ENCODE results near the gene EVA1A. TPM values are rescaled to one million over a fixed set of nuclear protein-coding genes. Genes with fewer than 3 reads are reported as not detected.

EVA1A gene
- total RNA-seq, 4 donors from 2014 or later: not detected

DNA sequence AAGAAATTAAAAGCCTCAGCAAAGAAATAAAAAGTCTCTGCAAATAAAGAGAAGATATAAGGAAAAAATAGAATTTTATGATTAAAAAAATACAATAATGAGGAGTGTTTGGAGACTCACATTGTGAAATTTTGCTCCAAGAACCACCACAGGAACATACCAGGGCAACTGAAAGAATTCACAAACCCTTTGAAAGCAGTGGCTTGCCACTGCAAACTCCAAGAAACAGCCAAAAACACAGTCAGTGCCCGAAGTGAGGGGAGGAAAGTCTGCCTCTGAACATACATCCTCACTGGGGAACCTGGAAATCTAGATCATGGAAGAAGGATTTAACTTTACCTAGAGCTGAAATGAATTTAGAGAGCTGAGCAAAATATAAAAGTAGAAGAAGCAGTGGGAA is 33.1 kb downstream of the EVA1A start:
- TF ChIP-seq POLR2AphosphoS5 (IDR thresholded peaks at IDR 0.05) (no peak), EP300 (IDR thresholded peaks at IDR 0.05; ENCODE audit: low read depth) (no peak), POLR2A (IDR thresholded peaks at IDR 0.05) (no peak)
- TF ChIP-seq, protein P1, sequence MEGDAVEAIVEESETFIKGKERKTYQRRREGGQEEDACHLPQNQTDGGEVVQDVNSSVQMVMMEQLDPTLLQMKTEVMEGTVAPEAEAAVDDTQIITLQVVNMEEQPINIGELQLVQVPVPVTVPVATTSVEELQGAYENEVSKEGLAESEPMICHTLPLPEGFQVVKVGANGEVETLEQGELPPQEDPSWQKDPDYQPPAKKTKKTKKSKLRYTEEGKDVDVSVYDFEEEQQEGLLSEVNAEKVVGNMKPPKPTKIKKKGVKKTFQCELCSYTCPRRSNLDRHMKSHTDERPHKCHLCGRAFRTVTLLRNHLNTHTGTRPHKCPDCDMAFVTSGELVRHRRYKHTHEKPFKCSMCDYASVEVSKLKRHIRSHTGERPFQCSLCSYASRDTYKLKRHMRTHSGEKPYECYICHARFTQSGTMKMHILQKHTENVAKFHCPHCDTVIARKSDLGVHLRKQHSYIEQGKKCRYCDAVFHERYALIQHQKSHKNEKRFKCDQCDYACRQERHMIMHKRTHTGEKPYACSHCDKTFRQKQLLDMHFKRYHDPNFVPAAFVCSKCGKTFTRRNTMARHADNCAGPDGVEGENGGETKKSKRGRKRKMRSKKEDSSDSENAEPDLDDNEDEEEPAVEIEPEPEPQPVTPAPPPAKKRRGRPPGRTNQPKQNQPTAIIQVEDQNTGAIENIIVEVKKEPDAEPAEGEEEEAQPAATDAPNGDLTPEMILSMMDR (IDR thresholded peaks at IDR 0.05): no peak
- WGBS, 2 donors (ENCODE audit: low coverage in 1 of 2): 86% methylated on average over 1 of the region's 1 CpG; no CpG with 5 or more reads in 1 of the 2 donors
- H3K4me3 ChIP-seq: no peak overlapping the region
- H3K9me3 ChIP-seq: no peaks in the 10 kb centered on the region
- no peaks in the 10 kb centered on the region for H3K27me3 ChIP-seq
- DNase-seq: no peak
- no peak overlapping the region for H3K27ac ChIP-seq
- H3K4me1 ChIP-seq: no peaks in the 10 kb centered on the region
- intact Hi-C loops (cut with DNase I; ENCODE audit: low total_unique reads): no loop called here
- no peaks in the 10 kb centered on the region for H3K36me3 ChIP-seq
- in situ Hi-C loops (cut with MboI; ENCODE audit: low pct_ligation_motif_present in 1 of 4, low pct_unique_long_range_greater_than_20kb in 1 of 4, low sequenced_read_pairs in 3 of 4): no loop called here

DNA sequence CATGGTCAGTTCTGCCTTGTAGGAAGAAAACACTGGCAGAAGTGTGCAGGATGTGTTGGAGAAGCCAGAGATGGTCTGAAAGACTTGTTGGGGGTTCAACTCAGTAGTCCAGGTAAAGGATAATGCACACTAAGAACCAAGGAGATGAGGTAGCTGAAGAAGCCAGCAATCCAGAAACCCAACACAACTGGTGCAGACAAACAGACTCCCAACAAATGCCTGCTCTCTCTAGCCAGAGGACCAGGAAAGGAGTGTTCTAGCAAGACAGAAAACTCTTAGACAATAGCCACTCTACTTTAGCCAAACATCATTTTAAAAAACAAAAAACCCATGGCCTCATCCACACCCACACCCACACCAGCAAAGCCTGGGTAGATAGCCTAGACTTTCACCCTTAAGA is 33.9 kb downstream of the EVA1A start:
- H3K4me3 ChIP-seq: no peak overlapping the region
- no peak overlapping the region for H3K27ac ChIP-seq
- no peaks in the 10 kb centered on the region for H3K9me3 ChIP-seq
- TF ChIP-seq, protein P1 (IDR thresholded peaks at IDR 0.05): no peak
- TF ChIP-seq POLR2A (IDR thresholded peaks at IDR 0.05) (no peak), EP300 (IDR thresholded peaks at IDR 0.05; ENCODE audit: low read depth) (no peak), POLR2AphosphoS5 (IDR thresholded peaks at IDR 0.05) (no peak)
- no peaks in the 10 kb centered on the region for H3K36me3 ChIP-seq
- in situ Hi-C loops (cut with MboI; ENCODE audit: low pct_ligation_motif_present in 1 of 4, low pct_unique_long_range_greater_than_20kb in 1 of 4, low sequenced_read_pairs in 3 of 4) (no loop called here), intact Hi-C loops (cut with DNase I; ENCODE audit: low total_unique reads) (no loop called here)
- H3K27me3 ChIP-seq: no peaks in the 10 kb centered on the region
- no peaks in the 10 kb centered on the region for H3K4me1 ChIP-seq
- DNase-seq: no peak

DNA sequence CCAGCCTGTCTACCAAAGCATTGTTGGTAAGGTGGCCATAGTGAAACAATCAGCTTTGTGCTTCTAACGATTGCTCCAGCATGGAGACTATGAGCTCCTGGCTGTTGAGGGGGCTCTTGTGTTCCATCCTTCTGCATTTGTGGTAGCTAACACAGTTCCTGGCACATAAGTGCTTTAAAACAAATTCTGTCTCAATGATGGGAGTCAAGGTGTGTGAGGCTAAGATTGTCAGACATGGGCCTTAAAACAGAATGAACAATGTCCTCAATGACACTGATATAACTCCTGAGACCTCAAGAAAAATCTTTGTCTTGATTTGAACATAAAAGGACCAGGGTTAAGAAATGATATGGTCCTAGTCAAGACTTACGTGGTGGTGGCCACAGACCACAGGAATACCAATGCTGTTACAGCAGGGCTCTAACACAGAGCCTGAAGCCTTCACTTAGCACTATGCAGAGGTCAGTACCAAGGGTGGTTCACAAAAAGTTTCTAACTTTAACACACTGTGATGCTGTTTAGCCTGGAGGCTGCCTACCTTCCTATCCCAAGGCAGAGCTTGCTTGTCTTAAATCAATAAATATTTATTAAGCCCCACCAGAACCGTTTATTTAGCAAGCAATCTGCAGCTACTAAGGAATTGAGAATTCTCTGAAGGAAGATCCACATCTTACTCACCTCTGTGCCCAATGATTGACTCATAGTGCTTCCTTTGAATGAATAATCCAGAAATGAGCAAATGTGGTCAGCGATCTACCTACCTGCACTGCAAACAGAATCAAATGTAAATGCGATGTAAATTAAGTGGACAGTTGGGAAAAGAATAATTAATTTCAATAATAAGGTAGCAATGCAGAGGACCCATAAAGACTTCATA is 35.1 kb downstream of the EVA1A start:
- no peak overlapping the region for H3K4me3 ChIP-seq
- no peaks in the 10 kb centered on the region for H3K36me3 ChIP-seq
- in situ Hi-C loops (cut with MboI; ENCODE audit: low pct_ligation_motif_present in 1 of 4, low pct_unique_long_range_greater_than_20kb in 1 of 4, low sequenced_read_pairs in 3 of 4): no loop called here
- no peaks in the 10 kb centered on the region for H3K27me3 ChIP-seq
- no peak for DNase-seq
- TF ChIP-seq, protein P1 (IDR thresholded peaks at IDR 0.05): no peak
- H3K4me1 ChIP-seq: no peaks in the 10 kb centered on the region
- intact Hi-C loops (cut with DNase I; ENCODE audit: low total_unique reads): no loop called here
- no peaks in the 10 kb centered on the region for H3K9me3 ChIP-seq
- no peak overlapping the region for H3K27ac ChIP-seq
- WGBS, 2 donors (ENCODE audit: low coverage in 1 of 2): 76 to 88% methylated on average over 2 to 5 of the region's 5 CpGs

DNA sequence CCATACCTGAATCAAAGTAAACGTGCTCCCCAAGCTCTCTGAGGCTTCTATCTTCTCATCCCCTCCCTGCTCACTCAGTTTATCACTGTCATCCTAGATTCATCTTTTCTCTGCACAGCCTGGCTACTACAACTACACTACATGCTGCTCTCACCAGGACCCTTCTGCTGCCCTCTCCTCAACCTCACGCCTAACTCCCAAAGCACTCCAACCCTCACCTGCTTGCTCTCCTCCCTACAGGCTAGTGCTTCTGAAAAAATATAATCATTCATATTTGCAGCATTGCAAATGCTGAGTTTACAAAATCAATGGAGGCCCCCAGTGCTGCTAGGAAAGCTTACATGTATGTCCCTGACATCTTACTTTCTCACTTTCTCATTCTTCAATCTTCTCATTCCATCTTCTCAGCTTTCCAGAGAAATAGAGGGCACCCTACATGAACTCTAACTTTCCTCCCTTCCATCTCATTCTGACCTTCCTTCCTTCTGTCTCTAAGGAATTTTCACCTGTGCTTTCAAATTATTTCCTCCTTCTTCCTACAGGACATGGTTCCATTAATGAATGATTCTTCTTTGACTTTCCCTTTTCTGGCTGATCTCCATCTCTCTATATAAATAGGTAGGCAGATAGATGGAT is 36.3 kb downstream of the EVA1A start:
- 77 to 82% methylated on average over 2 of the region's 2 CpGs for WGBS, 2 donors (ENCODE audit: low coverage in 1 of 2)

More for the DNA sequence above, 36.3 kb downstream of the EVA1A start:
- in situ Hi-C loops (cut with MboI; ENCODE audit: low pct_ligation_motif_present in 1 of 4, low pct_unique_long_range_greater_than_20kb in 1 of 4, low sequenced_read_pairs in 3 of 4): no loop called here
- Histone ChIP-seq H3K27me3 (no peaks in the 10 kb centered on the region), H3K4me1 (no peaks in the 10 kb centered on the region), H3K36me3 (no peaks in the 10 kb centered on the region), H3K9me3 (no peaks in the 10 kb centered on the region), H3K4me3 (no peak overlapping the region), H3K27ac (no peak overlapping the region)
- intact Hi-C loops (cut with DNase I; ENCODE audit: low total_unique reads): no loop called here
- DNase-seq: no peak
- no peak for TF ChIP-seq POLR2AphosphoS5 (IDR thresholded peaks at IDR 0.05)
- no peak for TF ChIP-seq EP300 (IDR thresholded peaks at IDR 0.05; ENCODE audit: low read depth)
- TF ChIP-seq, protein P1 (IDR thresholded peaks at IDR 0.05): no peak
- TF ChIP-seq POLR2A (IDR thresholded peaks at IDR 0.05): no peak

Measured in transverse colon (tissue), 4 donors.